Progenitor cell of endocrine pancreas (in vitro differentiated cells): ENCODE data around the gene KDM1B. TPM values are rescaled to one million over a fixed set of nuclear protein-coding genes. Genes with fewer than 3 reads are reported as not detected.
"Not testable (repeated sequence)": the region's sequence is repeated elsewhere in the genome, so short reads cannot be mapped to it uniquely, and the experiment has no call there.

Source experiments
- DNase-seq: peaks from one replicate; pipeline ENCODE4 v3.0.0; 2021; ENCODE audit warnings: low spot score; ENCODE audit not compliant: unreplicated experiment
- H3K27ac Mint-ChIP-seq: 2 replicates; pipeline ENCODE4 v1.8.0; 2021; ENCODE audit warnings: mild to moderate bottlenecking, moderate library complexity, mixed read lengths
- H3K27me3 Mint-ChIP-seq: 2 replicates; pipeline ENCODE4 v1.8.0; 2021; ENCODE audit warnings: mixed read lengths
- H3K36me3 Mint-ChIP-seq: 2 replicates; pipeline ENCODE4 v1.8.0; 2022; ENCODE audit warnings: mixed read lengths; ENCODE audit not compliant: insufficient read depth
- H3K4me1 Mint-ChIP-seq: 2 replicates; pipeline ENCODE4 v1.8.0; 2021; ENCODE audit warnings: low read depth, mixed read lengths
- H3K4me3 Mint-ChIP-seq: 2 replicates; pipeline ENCODE4 v1.8.0; 2021; ENCODE audit warnings: low read depth, mild to moderate bottlenecking, moderate library complexity, mixed read lengths
- H3K9me3 Mint-ChIP-seq: 2 replicates; pipeline ENCODE4 v1.8.0; 2021; ENCODE audit warnings: low read depth, mixed read lengths
- total RNA-seq: library from RNA; stranded (reverse); gene quantifications from 2 replicates; pipeline ENCODE4 v1.2.1, GENCODE V29; 2021
- TF ChIP-seq, protein P1 (sequence below): fragments of 200-600 bp; sonication (generic); IDR thresholded peaks from one replicate; pipeline ENCODE4 v1.5.0; 2021; ENCODE audit warnings: antibody characterized with exemption, mild to moderate bottlenecking; ENCODE audit not compliant: unreplicated experiment

KDM1B gene
- total RNA-seq, 1 donor from 2014 or later: 21.7 TPM

GRCh38 chr6:18141805-18142590 is 13.2 kb upstream of the KDM1B start:
- Mint-ChIP-seq H3K27ac (peak overlapping the region; percentile 20), H3K36me3 (peaks cover 17% of the 10 kb centered on the region), H3K27me3 (no peaks in the 10 kb centered on the region), H3K4me1 (peaks cover 1% of the 10 kb centered on the region), H3K4me3 (no peak overlapping the region), H3K9me3 (no peaks in the 10 kb centered on the region)
- DNase-seq: no peak
- TF ChIP-seq, protein P1, sequence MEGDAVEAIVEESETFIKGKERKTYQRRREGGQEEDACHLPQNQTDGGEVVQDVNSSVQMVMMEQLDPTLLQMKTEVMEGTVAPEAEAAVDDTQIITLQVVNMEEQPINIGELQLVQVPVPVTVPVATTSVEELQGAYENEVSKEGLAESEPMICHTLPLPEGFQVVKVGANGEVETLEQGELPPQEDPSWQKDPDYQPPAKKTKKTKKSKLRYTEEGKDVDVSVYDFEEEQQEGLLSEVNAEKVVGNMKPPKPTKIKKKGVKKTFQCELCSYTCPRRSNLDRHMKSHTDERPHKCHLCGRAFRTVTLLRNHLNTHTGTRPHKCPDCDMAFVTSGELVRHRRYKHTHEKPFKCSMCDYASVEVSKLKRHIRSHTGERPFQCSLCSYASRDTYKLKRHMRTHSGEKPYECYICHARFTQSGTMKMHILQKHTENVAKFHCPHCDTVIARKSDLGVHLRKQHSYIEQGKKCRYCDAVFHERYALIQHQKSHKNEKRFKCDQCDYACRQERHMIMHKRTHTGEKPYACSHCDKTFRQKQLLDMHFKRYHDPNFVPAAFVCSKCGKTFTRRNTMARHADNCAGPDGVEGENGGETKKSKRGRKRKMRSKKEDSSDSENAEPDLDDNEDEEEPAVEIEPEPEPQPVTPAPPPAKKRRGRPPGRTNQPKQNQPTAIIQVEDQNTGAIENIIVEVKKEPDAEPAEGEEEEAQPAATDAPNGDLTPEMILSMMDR: no peak

DNA sequence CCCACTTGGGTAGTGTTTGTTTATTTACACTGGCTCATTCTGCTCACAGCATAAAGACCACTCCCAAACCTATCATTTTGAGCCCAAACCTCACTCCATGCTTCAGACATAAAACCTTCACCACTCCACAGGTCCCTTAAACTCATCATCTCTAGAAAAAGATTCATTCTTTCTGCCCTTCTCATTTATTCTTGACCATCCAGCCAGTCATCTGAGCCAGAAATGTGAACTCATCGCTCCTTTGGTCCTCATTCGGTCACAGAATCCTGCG is 12.7 kb upstream of the KDM1B start:
- no peak overlapping the region for H3K4me3 Mint-ChIP-seq
- H3K27ac Mint-ChIP-seq: peak overlapping the region; percentile 20
- TF ChIP-seq, protein P1: no peak
- H3K36me3 Mint-ChIP-seq: peaks cover 16% of the 10 kb centered on the region
- no peaks in the 10 kb centered on the region for H3K9me3 Mint-ChIP-seq
- H3K4me1 Mint-ChIP-seq: peaks cover 1% of the 10 kb centered on the region
- H3K27me3 Mint-ChIP-seq: no peaks in the 10 kb centered on the region
- no peak for DNase-seq

GRCh38 chr6:18147160-18147559 is 8.1 kb upstream of the KDM1B start:
- H3K4me3 Mint-ChIP-seq: no peak overlapping the region
- no peaks in the 10 kb centered on the region for H3K27me3 Mint-ChIP-seq
- peaks cover 8% of the 10 kb centered on the region for H3K36me3 Mint-ChIP-seq
- no peak for DNase-seq
- peaks cover 1% of the 10 kb centered on the region for H3K4me1 Mint-ChIP-seq
- no peaks in the 10 kb centered on the region for H3K9me3 Mint-ChIP-seq
- H3K27ac Mint-ChIP-seq: no peak overlapping the region
- TF ChIP-seq, protein P1: no peak

- peaks cover 2% of the 10 kb centered on the region for H3K4me1 Mint-ChIP-seq
Measured at GRCh38 chr6:18147616-18148015, 7.6 kb upstream of the KDM1B start.

GRCh38 chr6:18148304-18149025 is 6.8 kb upstream of the KDM1B start:
- Mint-ChIP-seq H3K27me3 (no peaks in the 10 kb centered on the region), H3K27ac (no peak overlapping the region), H3K36me3 (peaks cover 3% of the 10 kb centered on the region), H3K4me1 (peaks cover 11% of the 10 kb centered on the region), H3K4me3 (no peak overlapping the region), H3K9me3 (no peaks in the 10 kb centered on the region)
- TF ChIP-seq, protein P1: no peak
- no peak for DNase-seq

More at GRCh38 chr6:18147616-18148015, 7.6 kb upstream of the KDM1B start:
- no peaks in the 10 kb centered on the region for H3K9me3 Mint-ChIP-seq
- no peaks in the 10 kb centered on the region for H3K27me3 Mint-ChIP-seq
- TF ChIP-seq, protein P1: no peak
- H3K27ac Mint-ChIP-seq: no peak overlapping the region
- peaks cover 4% of the 10 kb centered on the region for H3K36me3 Mint-ChIP-seq
- no peak for DNase-seq
- no peak overlapping the region for H3K4me3 Mint-ChIP-seq

GRCh38 chr6:18151391-18151790 is 3.8 kb upstream of the KDM1B start:
- not testable (repeated sequence) for DNase-seq, H3K9me3 Mint-ChIP-seq, H3K27me3 Mint-ChIP-seq, H3K36me3 Mint-ChIP-seq, H3K4me3 Mint-ChIP-seq, H3K27ac Mint-ChIP-seq
- peaks cover 23% of the 10 kb centered on the region for H3K4me1 Mint-ChIP-seq
